Mesothelial cell of epicardium (in vitro differentiated cells): Measurements from ENCODE around the gene DNAJA1. TPM values are rescaled to one million over a fixed set of nuclear protein-coding genes. Genes with fewer than 3 reads are reported as not detected.
A peak's percentile ranks its signal among the peaks of the same experiment; 100 is the strongest.

Experiments
- DNase-seq, 2 experiments: peaks; one replicate each; pipeline ENCODE4 v3.0.0; 2021; ENCODE audit warnings: low spot score in 2 of 2; ENCODE audit not compliant: unreplicated experiment in 2 of 2
- H3K27ac Mint-ChIP-seq: 2 replicates; pipeline ENCODE4 v1.8.0; 2021; ENCODE audit warnings: mixed read lengths
- H3K27me3 Mint-ChIP-seq: 2 replicates; pipeline ENCODE4 v1.8.0; 2021; ENCODE audit warnings: low read depth, mixed read lengths
- H3K36me3 Mint-ChIP-seq: 2 replicates; pipeline ENCODE4 v1.8.0; 2021; ENCODE audit warnings: mixed read lengths
- H3K4me1 Mint-ChIP-seq: 2 replicates; pipeline ENCODE4 v1.8.0; 2021; ENCODE audit warnings: mixed read lengths
- H3K4me3 Mint-ChIP-seq: 2 replicates; pipeline ENCODE4 v1.8.0; 2021; ENCODE audit warnings: mild to moderate bottlenecking, moderate library complexity, mixed read lengths
- H3K9me3 Mint-ChIP-seq: 2 replicates; pipeline ENCODE4 v1.8.0; 2021; ENCODE audit warnings: mixed read lengths
- total RNA-seq: library from RNA; stranded (reverse); gene quantifications from 3 replicates; pipeline ENCODE4 v1.2.1, GENCODE V29; 2021
- TF ChIP-seq, protein P1 (sequence below): fragments of 200-600 bp; sonication (generic); IDR thresholded peaks from one replicate; pipeline ENCODE4 v1.5.0; 2021; ENCODE audit warnings: antibody characterized with exemption; ENCODE audit not compliant: unreplicated experiment

DNAJA1 gene
- total RNA-seq, 1 donor from 2014 or later = 151 TPM

- Mint-ChIP-seq H3K4me3 (no peak overlapping the region), H3K9me3 (no peaks in the 10 kb centered on the region), H3K36me3 (peaks cover 22% of the 10 kb centered on the region), H3K27ac (no peak overlapping the region), H3K4me1 (peaks cover 14% of the 10 kb centered on the region), H3K27me3 (no peaks in the 10 kb centered on the region)
- DNase-seq = no peak
- TF ChIP-seq, protein P1, sequence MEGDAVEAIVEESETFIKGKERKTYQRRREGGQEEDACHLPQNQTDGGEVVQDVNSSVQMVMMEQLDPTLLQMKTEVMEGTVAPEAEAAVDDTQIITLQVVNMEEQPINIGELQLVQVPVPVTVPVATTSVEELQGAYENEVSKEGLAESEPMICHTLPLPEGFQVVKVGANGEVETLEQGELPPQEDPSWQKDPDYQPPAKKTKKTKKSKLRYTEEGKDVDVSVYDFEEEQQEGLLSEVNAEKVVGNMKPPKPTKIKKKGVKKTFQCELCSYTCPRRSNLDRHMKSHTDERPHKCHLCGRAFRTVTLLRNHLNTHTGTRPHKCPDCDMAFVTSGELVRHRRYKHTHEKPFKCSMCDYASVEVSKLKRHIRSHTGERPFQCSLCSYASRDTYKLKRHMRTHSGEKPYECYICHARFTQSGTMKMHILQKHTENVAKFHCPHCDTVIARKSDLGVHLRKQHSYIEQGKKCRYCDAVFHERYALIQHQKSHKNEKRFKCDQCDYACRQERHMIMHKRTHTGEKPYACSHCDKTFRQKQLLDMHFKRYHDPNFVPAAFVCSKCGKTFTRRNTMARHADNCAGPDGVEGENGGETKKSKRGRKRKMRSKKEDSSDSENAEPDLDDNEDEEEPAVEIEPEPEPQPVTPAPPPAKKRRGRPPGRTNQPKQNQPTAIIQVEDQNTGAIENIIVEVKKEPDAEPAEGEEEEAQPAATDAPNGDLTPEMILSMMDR = no peak
These were observed 17.4 kb downstream of the DNAJA1 start for GRCh38 chr9:33042473-33042872.

- DNase-seq = no peak
- no peaks in the 10 kb centered on the region for H3K27me3 Mint-ChIP-seq
- H3K27ac Mint-ChIP-seq = peak overlapping the region; percentile 88
- H3K36me3 Mint-ChIP-seq = peaks cover 16% of the 10 kb centered on the region
- no peaks in the 10 kb centered on the region for H3K9me3 Mint-ChIP-seq
- peaks cover 14% of the 10 kb centered on the region for H3K4me1 Mint-ChIP-seq
- H3K4me3 Mint-ChIP-seq = peak overlapping the region; percentile 75
- TF ChIP-seq, protein P1 = no peak
These were observed 18.6 kb downstream of the DNAJA1 start for GRCh38 chr9:33043671-33044070.

DNA sequence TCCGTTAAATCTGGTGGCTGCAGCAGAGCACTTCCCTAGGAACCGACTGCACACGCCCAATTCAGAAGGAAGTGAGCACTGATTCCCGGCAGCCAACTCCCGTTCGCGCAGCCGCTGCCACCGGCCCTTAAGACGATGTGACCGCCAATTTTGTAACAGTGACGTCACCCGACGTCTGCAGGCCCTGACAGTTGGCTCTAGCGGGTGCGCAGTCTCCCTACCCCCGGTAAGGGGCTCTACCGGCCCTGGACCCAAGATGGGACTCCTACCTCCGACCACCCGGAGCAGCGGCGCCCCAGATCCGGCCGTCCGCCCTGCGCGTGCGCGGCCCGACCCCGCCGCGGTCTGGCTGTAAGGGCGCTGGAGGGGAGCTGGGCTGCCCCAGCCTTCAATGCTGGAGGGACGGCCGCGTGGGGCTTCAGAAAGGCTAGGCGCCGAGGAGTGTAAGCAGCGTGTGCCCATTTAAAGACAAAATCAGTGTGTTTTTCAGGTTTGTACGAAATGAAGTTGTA, 19.1 kb downstream of the DNAJA1 start:
- no peaks in the 10 kb centered on the region for H3K9me3 Mint-ChIP-seq
- H3K4me1 Mint-ChIP-seq = peaks cover 14% of the 10 kb centered on the region
- peak; percentile 56 to 77 for DNase-seq
- H3K36me3 Mint-ChIP-seq = peaks cover 14% of the 10 kb centered on the region
- H3K27me3 Mint-ChIP-seq = no peaks in the 10 kb centered on the region
- TF ChIP-seq, protein P1 = no peak
- peak overlapping the region; percentile 88 for H3K27ac Mint-ChIP-seq
- H3K4me3 Mint-ChIP-seq = peak overlapping the region; percentile 75

DNA sequence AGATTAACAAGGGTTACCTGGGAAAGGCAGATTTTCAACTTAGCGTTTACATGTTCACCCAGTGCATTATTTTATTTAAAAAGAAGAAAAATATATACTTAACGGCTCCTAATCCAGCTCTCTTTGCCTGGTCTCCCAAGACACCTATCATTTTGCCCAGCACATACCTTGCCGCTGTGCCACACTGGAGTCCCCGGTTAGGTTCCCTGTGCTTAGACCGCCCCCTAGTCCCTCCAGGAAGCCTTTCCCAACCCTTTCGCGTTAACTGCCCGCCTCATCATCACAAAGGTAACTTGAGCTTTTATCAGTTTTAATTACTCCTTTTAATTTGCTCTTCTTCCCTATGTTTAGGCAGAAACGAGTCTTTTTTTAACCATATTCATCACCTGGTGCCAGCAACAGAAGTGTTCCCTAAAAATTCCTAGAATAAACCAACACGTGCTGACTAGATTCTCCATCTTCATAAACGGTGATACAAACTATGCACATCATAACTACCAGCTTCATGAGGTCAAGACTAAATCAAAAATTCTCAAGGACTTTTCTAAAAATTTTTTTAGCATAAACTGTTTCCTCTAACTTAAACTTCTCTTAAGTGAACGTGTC, 19.7 kb downstream of the DNAJA1 start:
- H3K4me3 Mint-ChIP-seq = peak overlapping the region; percentile 75
- H3K27ac Mint-ChIP-seq = peak overlapping the region; percentile 88
- peaks cover 19% of the 10 kb centered on the region for H3K36me3 Mint-ChIP-seq
- DNase-seq = no peak
- TF ChIP-seq, protein P1 = no peak
- H3K27me3 Mint-ChIP-seq = no peaks in the 10 kb centered on the region
- peaks cover 14% of the 10 kb centered on the region for H3K4me1 Mint-ChIP-seq
- no peaks in the 10 kb centered on the region for H3K9me3 Mint-ChIP-seq

- H3K4me1 Mint-ChIP-seq = peaks cover 14% of the 10 kb centered on the region
- no peaks in the 10 kb centered on the region for H3K9me3 Mint-ChIP-seq
- peaks cover 24% of the 10 kb centered on the region for H3K36me3 Mint-ChIP-seq
- TF ChIP-seq, protein P1 = no peak
- DNase-seq = no peak
- no peaks in the 10 kb centered on the region for H3K27me3 Mint-ChIP-seq
- H3K27ac Mint-ChIP-seq = no peak overlapping the region
- H3K4me3 Mint-ChIP-seq = no peak overlapping the region
These were observed 21.0 kb downstream of the DNAJA1 start for GRCh38 chr9:33046061-33046460.
